Endothelial cell of umbilical vein (primary cell): ENCODE measurements around the gene RPP25. TPM values are rescaled to one million over a fixed set of nuclear protein-coding genes. Genes with fewer than 3 reads are reported as not detected.

ENCODE experiments used
- BruUV-seq: library from RNA; stranded (reverse); fragments of 400-500 nt; replicated peaks from 2 replicates; lab custom pipeline; 2021; lab: Mats Ljungman, UMichigan
- CTCF ChIA-PET: fragments of 300-600, 350-600 bp; sonication (Branson Sonifier 250); formaldehyde crosslinking; loops from one replicate; lab custom pipeline; 2021; ENCODE audit warnings: antibody characterized with exemption, inconsistent platforms; lab: Charles Lee
- POLR2A ChIA-PET: fragments of 300-600, 350-600 bp; sonication (Branson Sonifier 250); formaldehyde crosslinking; loops from one replicate; lab custom pipeline; 2021; ENCODE audit warnings: antibody characterized with exemption, inconsistent platforms; lab: Charles Lee
- DNase-seq: peaks from one replicate; pipeline ENCODE4 v3.0.0-alpha.2; 2011; ENCODE audit warnings: low read depth, low spot score
- FAIRE-seq: peaks from 2 replicates; lab custom pipeline; 2011; peaks lifted over from hg19 to GRCh38; lab: Jason Lieb, UNC
- H2AFZ ChIP-seq: 2 replicates; pipeline ENCODE4 v1.6.0; 2012; ENCODE audit warnings: low read depth, low read length, control low read depth, inconsistent platforms
- H3K27ac ChIP-seq: 2 replicates; pipeline ENCODE4 v1.5.1; 2011; ENCODE audit warnings: low read depth, mild to moderate bottlenecking, control low read depth, low read length, moderate library complexity; ENCODE audit not compliant: insufficient read depth
- H3K27me3 ChIP-seq, 2 experiments: 2 replicates each; pipeline versions ENCODE4 v1.6.0 to v1.6.1; 2011; ENCODE audit warnings: low read length in 2 of 2, mixed read lengths in 1 of 2; ENCODE audit not compliant: control insufficient read depth in 2 of 2, insufficient read depth in 2 of 2
- H3K36me3 ChIP-seq, 2 experiments: 2 replicates in 1 of 2; 3 replicates in 1 of 2; pipeline ENCODE4 v1.5.1; 2011; ENCODE audit warnings: low read length in 2 of 2, mild to moderate bottlenecking in 1 of 2, moderate library complexity in 1 of 2; ENCODE audit not compliant: control insufficient read depth in 2 of 2, insufficient read depth in 2 of 2; ENCODE audit errors: extremely low read depth in 1 of 2
- H3K4me1 ChIP-seq: 3 replicates; pipeline ENCODE4 v1.5.1; 2011; ENCODE audit warnings: mild to moderate bottlenecking, low read length; ENCODE audit not compliant: control insufficient read depth, insufficient read depth; ENCODE audit errors: extremely low read depth
- H3K4me2 ChIP-seq: 2 replicates; pipeline ENCODE4 v1.6.1; 2011; ENCODE audit warnings: low read length, control low read depth, mixed read lengths; ENCODE audit not compliant: insufficient read depth
- H3K4me3 ChIP-seq, 3 experiments: fragments of 200-600 bp in 1 of 3; sonication (generic), shearing (Covaris generic) in 1 of 3; replicated peaks in 1 of 3; 2 replicates each; pipeline ENCODE4 v1.5.1; 2011 to 2016; ENCODE audit warnings: control low read depth in 3 of 3, low read length in 3 of 3, mild to moderate bottlenecking in 2 of 3, inconsistent platforms in 1 of 3, low read depth in 1 of 3, moderate library complexity in 1 of 3; ENCODE audit not compliant: insufficient read depth in 1 of 3
- H3K79me2 ChIP-seq: 2 replicates; pipeline ENCODE4 v1.6.0; 2012; ENCODE audit warnings: low read length, inconsistent platforms; ENCODE audit not compliant: control insufficient read depth, insufficient read depth
- H3K9ac ChIP-seq: replicated peaks from 2 replicates; pipeline ENCODE3; 2011; ENCODE audit warnings: low read length, control low read depth; ENCODE audit not compliant: insufficient read depth; ENCODE audit errors: extremely low read depth
- H3K9me1 ChIP-seq: replicated peaks from 3 replicates; pipeline ENCODE4 v1.6.0; 2011; ENCODE audit warnings: mild to moderate bottlenecking, low read length; ENCODE audit not compliant: control insufficient read depth, insufficient read depth; ENCODE audit errors: extremely low read depth
- H3K9me3 ChIP-seq: replicated peaks from 2 replicates; pipeline ENCODE4 v1.5.1; 2012; ENCODE audit warnings: low read length, inconsistent platforms; ENCODE audit not compliant: control insufficient read depth, insufficient read depth
- H4K20me1 ChIP-seq: replicated peaks from 2 replicates; pipeline ENCODE3; 2011; ENCODE audit warnings: mild to moderate bottlenecking, low read length; ENCODE audit not compliant: control insufficient read depth, insufficient read depth; ENCODE audit errors: extremely low read depth
- CTCF ChIP-seq, 2 donors: IDR thresholded peaks; 1 replicate in 1 of 2; 2 replicates in 1 of 2; pipeline ENCODE4 v1.5.1; 2011; ENCODE audit warnings: low read length in 2 of 2, mild to moderate bottlenecking in 2 of 2, moderate library complexity in 2 of 2, control low read depth in 1 of 2, inconsistent platforms in 1 of 2, low read depth in 1 of 2; ENCODE audit not compliant: insufficient read depth in 1 of 2; ENCODE audit errors: extremely low read depth in 1 of 2
- EZH2 ChIP-seq: IDR thresholded peaks from 2 replicates; pipeline ENCODE4 v1.6.1; 2012; ENCODE audit warnings: borderline replicate concordance, low read depth, mild to moderate bottlenecking, moderate library complexity, low read length, inconsistent platforms; ENCODE audit not compliant: severe bottlenecking
- FOS ChIP-seq: IDR thresholded peaks from 2 replicates; pipeline ENCODE4 v1.6.1; 2011; ENCODE audit warnings: mild to moderate bottlenecking, low read length, moderate library complexity, borderline replicate concordance; ENCODE audit not compliant: insufficient read depth
- GATA2 ChIP-seq: IDR thresholded peaks from 2 replicates; pipeline ENCODE4 v1.7.0; 2011; ENCODE audit warnings: low read depth, mild to moderate bottlenecking, moderate library complexity, mixed read lengths, low read length; ENCODE audit not compliant: insufficient read length, insufficient read depth
- JUN ChIP-seq: IDR thresholded peaks from 2 replicates; pipeline ENCODE4 v1.6.1; 2011; ENCODE audit warnings: borderline replicate concordance, low read depth; ENCODE audit not compliant: insufficient read length, insufficient read depth
- MAX ChIP-seq: IDR thresholded peaks from 2 replicates; pipeline ENCODE4 v1.6.1; 2011; ENCODE audit not compliant: insufficient read depth, insufficient read length
- MYC ChIP-seq: IDR thresholded peaks from one replicate; pipeline ENCODE4 v1.6.1; 2011; ENCODE audit warnings: mild to moderate bottlenecking, low read depth, low read length
- POLR2A ChIP-seq: IDR thresholded peaks from 2 replicates; pipeline ENCODE4 v1.6.1; 2012; ENCODE audit warnings: low read depth, mild to moderate bottlenecking, control low read depth, low read length
- POLR2AphosphoS5 ChIP-seq: IDR thresholded peaks from 2 replicates; pipeline ENCODE4 v1.6.1; 2012; ENCODE audit warnings: low read depth, mild to moderate bottlenecking, control low read depth, low read length, moderate library complexity; ENCODE audit not compliant: insufficient read depth
- dilution Hi-C: fragments of 300-500 bp; cut with MboI; formaldehyde crosslinking; loops from one replicate; pipeline ENCODE4 v1.15.0; 2019; ENCODE audit warnings: low sequenced_read_pairs; ENCODE audit not compliant: extremely low pct_ligation_motif_present
- intact Hi-C: fragments of 100-400 bp; cut with micrococcal nuclease; formaldehyde crosslinking; loops from one replicate; pipeline ENCODE4 v1.10.0; 2022
- polyA plus RNA-seq, 4 experiments: library from polyadenylated mRNA; depleted of rRNA in 3 of 4; stranded (reverse) in 3 of 4; unstranded in 1 of 4; fragments of >200 nt; gene quantifications; 2 replicates each; pipeline versions ENCODE4 v1.2.1 to v1.2.3, GENCODE V29; 2011 to 2012; ENCODE audit warnings: missing spikeins in 1 of 4
- total RNA-seq: library from RNA; stranded (reverse); gene quantifications from 2 replicates; pipeline ENCODE4 v1.2.3, GENCODE V29; 2021

The RPP25 gene
- total and polyA plus RNA-seq, 2 donors (not counting 3 experiments of a cell fraction or from before 2014, with no cell fraction given) = 10.1 to 13.8 TPM

GRCh38 chr15:74962219-74962618 is 5.6 kb upstream of the RPP25 start:
- CTCF ChIA-PET = interaction anchor here (1.1 to 3.6 kb wide), 5 partner anchors 11 to 242 kb away, joined by 3 to 22 read pairs (median 5); no protein-coding TSS in a partner anchor
- no peak overlapping the region for H3K27ac ChIP-seq
- no peaks in the 10 kb centered on the region for H3K9me3 ChIP-seq
- H3K9me1 ChIP-seq = no peaks in the 10 kb centered on the region
- no peaks in the 10 kb centered on the region for H4K20me1 ChIP-seq
- FAIRE-seq = no peak
- TF ChIP-seq POLR2A = no peak
- no peak for TF ChIP-seq MYC
- no peak for TF ChIP-seq POLR2AphosphoS5
- TF ChIP-seq FOS = no peak
- TF ChIP-seq EZH2 = no peak
- no peak for TF ChIP-seq CTCF (IDR thresholded peaks at IDR 0.05; ENCODE audit: extremely low read depth in 1 of 2, insufficient read depth in 1 of 2, low read depth in 1 of 2, low read length in 2 of 2)
- no peak for TF ChIP-seq GATA2
- TF ChIP-seq JUN = no peak
- TF ChIP-seq MAX = no peak
- no peak overlapping the region for H3K4me2 ChIP-seq
- no peaks in the 10 kb centered on the region for H3K79me2 ChIP-seq
- POLR2A ChIA-PET = no interaction called here
- H3K9ac ChIP-seq = no peak overlapping the region
- BruUV-seq = no TSS peak
- H3K36me3 ChIP-seq = no peaks in the 10 kb centered on the region
- no peak overlapping the region for H2AFZ ChIP-seq
- H3K27me3 ChIP-seq = peaks cover 0 to 3% of the 10 kb centered on the region in 2 experiments
- dilution Hi-C loops (no loop called here), intact Hi-C loops (loop anchor here (5.0 kb wide), 1 partner anchor 490 kb away; the partner anchor contains the start of gene SIN3A)
- peaks cover 49% of the 10 kb centered on the region for H3K4me1 ChIP-seq
- no peak for DNase-seq
- no peak overlapping the region for H3K4me3 ChIP-seq
